Motor neuron (in vitro differentiated cells): ENCODE data around the gene ZFYVE28. TPM values are rescaled to one million over a fixed set of nuclear protein-coding genes. Genes with fewer than 3 reads are reported as not detected.
A peak's percentile ranks its signal among the peaks of the same experiment; 100 is the strongest.

ENCODE experiments used
- ATAC-seq, 8 experiments: fragments of 200-7000 bp; cut with Tn5 transposase; replicated peaks in 6 of 8; 2 replicates each; pipeline ENCODE4 v1.8.0; 2021; ENCODE audit warnings: mild to moderate bottlenecking in 8 of 8, moderate library complexity in 8 of 8
- H3K27ac ChIP-seq, 2 donors: fragments of 250-450 bp; sonication (Bioruptor Pico); 2 replicates each; pipeline ENCODE4 v1.9.0; 2021; ENCODE audit warnings: antibody characterized with exemption in 2 of 2, mild to moderate bottlenecking in 2 of 2, moderate library complexity in 1 of 2
- H3K4me1 ChIP-seq, 2 donors: fragments of 250-450 bp; sonication (Bioruptor Pico); replicated peaks in 1 of 2; 2 replicates each; pipeline ENCODE4 v1.6.1; 2021; ENCODE audit warnings: antibody characterized with exemption in 2 of 2, mild to moderate bottlenecking in 2 of 2, moderate library complexity in 1 of 2
- H3K4me3 ChIP-seq, 5 donors: fragments of 250-450 bp; sonication (Bioruptor Pico); 2 replicates each; pipeline ENCODE4 v1.9.0; 2021; ENCODE audit warnings: antibody characterized with exemption in 5 of 5, mild to moderate bottlenecking in 5 of 5, moderate library complexity in 4 of 5
- WGBS, 10 experiments: fragments of 450-650 bp; shearing (Covaris generic); methylation state at CpG; one replicate each; pipeline ENCODE4 v1.0.0; 2022; 5-methylcytosine and 5-hydroxymethylcytosine counted together
- in situ Hi-C, 9 experiments: fragments of 400-800 bp; cut with MboI; loops; one replicate each; pipeline ENCODE4 v1.15.0; 2021; ENCODE audit warnings: low sequenced_read_pairs in 9 of 9, low pct_unique_long_range_greater_than_20kb in 2 of 9; ENCODE audit not compliant: unreplicated experiment in 9 of 9
- total RNA-seq, 8 experiments: library from RNA; unstranded; fragments of 300-600 nt; gene quantifications; 2 replicates each; pipeline versions ENCODE4 v1.2.3 to v1.2.4, GENCODE V29; 2022

The ZFYVE28 gene
- total RNA-seq, 8 experiments from 2014 or later = 1.1 to 8.2 (median 4.3) TPM

GRCh38 chr4:2409381-2409783, 9.1 kb downstream of the ZFYVE28 start:
- Histone ChIP-seq H3K4me3 (no peak overlapping the region), H3K4me1 (peaks cover 3 to 7% of the 10 kb centered on the region in 2 donors), H3K27ac (no peak overlapping the region)
- WGBS, 10 experiments = no CpG with 5 or more reads among the region's 14 CpGs
- in situ Hi-C loops = loop anchor here in 1 of 9 experiments (25.0 kb wide), 1 partner anchor 172 kb away; the partner anchor contains the start of genes HAUS3 and POLN
- ATAC-seq = no peak

GRCh38 chr4:2408976-2409375, 9.5 kb downstream of the ZFYVE28 start:
- WGBS, 10 experiments = 96 to 100% methylated on average over 4 of the region's 10 CpGs; no CpG with 5 or more reads in 8 of the 10 experiments
- no peak overlapping the region for H3K4me3 ChIP-seq
- ATAC-seq = no peak
- H3K4me1 ChIP-seq = peaks cover 3 to 7% of the 10 kb centered on the region in 2 donors
- in situ Hi-C loops = loop anchor here in 1 of 9 experiments (25.0 kb wide), 1 partner anchor 172 kb away; the partner anchor contains the start of genes HAUS3 and POLN
- no peak overlapping the region for H3K27ac ChIP-seq

GRCh38 chr4:2408401-2408958, 10.0 kb downstream of the ZFYVE28 start:
- whole genome bisulfite sequencing, 10 experiments = 7 to 96% (median 54%) methylated on average over 2 to 4 of the region's 15 CpGs; no CpG with 5 or more reads in 6 of the 10 experiments
- ATAC-seq = peak in 1 of 8 experiments; percentile 6
- in situ Hi-C loops = loop anchor here in 1 of 9 experiments (25.0 kb wide), 1 partner anchor 171 kb away; the partner anchor contains the start of genes HAUS3 and POLN
- Histone ChIP-seq H3K27ac (no peak overlapping the region), H3K4me3 (no peak overlapping the region), H3K4me1 (peaks cover 3 to 6% of the 10 kb centered on the region in 2 donors)

- H3K4me3 ChIP-seq = no peak overlapping the region
- H3K4me1 ChIP-seq = peaks cover 2 to 5% of the 10 kb centered on the region in 2 donors
- WGBS, 10 experiments = 100% methylated on average over 2 of the region's 3 CpGs; no CpG with 5 or more reads in 9 of the 10 experiments
- in situ Hi-C loops = loop anchor here in 1 of 9 experiments (25.0 kb wide), 1 partner anchor 171 kb away; the partner anchor contains the start of genes HAUS3 and POLN
- H3K27ac ChIP-seq = no peak overlapping the region
- no peak for ATAC-seq
Measured at GRCh38 chr4:2407991-2408342, 10.5 kb downstream of the ZFYVE28 start.

- peaks cover 10 to 14% of the 10 kb centered on the region in 2 donors for H3K4me1 ChIP-seq
- in situ Hi-C loops = loop anchor here in 1 of 9 experiments (25.0 kb wide), 1 partner anchor 170 kb away; the partner anchor contains the start of genes HAUS3 and POLN
- WGBS, 10 experiments = 41 to 100% (median 60%) methylated on average over 1 to 6 of the region's 7 CpGs; no CpG with 5 or more reads in 3 of the 10 experiments
- H3K4me3 ChIP-seq = no peak overlapping the region
- H3K27ac ChIP-seq = no peak overlapping the region
- ATAC-seq = no peak
Measured at GRCh38 chr4:2406920-2407319, 11.5 kb downstream of the ZFYVE28 start.

- 74 to 100% (median 81%) methylated on average over 1 to 8 of the region's 10 CpGs for WGBS, 10 experiments
- in situ Hi-C loops = loop anchor here in 1 of 9 experiments (25.0 kb wide), 1 partner anchor 169 kb away; the partner anchor contains the start of genes HAUS3 and POLN
- Histone ChIP-seq H3K27ac (no peak overlapping the region), H3K4me1 (peaks cover 14 to 19% of the 10 kb centered on the region in 2 donors), H3K4me3 (no peak overlapping the region)
- no peak for ATAC-seq
Measured at GRCh38 chr4:2406406-2406805, 12.0 kb downstream of the ZFYVE28 start.

GRCh38 chr4:2402941-2403340, 15.5 kb downstream of the ZFYVE28 start:
- H3K27ac ChIP-seq = no peak overlapping the region
- in situ Hi-C loops = loop anchor here in 1 of 9 experiments (25.0 kb wide), 1 partner anchor 166 kb away; the partner anchor contains the start of genes HAUS3 and POLN

GRCh38 chr4:2402048-2402842, 16.2 kb downstream of the ZFYVE28 start:
- peak overlapping the region in 4 of 5 donors; percentile 4 to 29 (median 6) for H3K4me3 ChIP-seq
- WGBS, 10 experiments = 0 to 31% (median 20%) methylated on average over 1 to 11 of the region's 27 CpGs; no CpG with 5 or more reads in 5 of the 10 experiments
- in situ Hi-C loops = loop anchor here in 1 of 9 experiments (25.0 kb wide), 1 partner anchor 165 kb away; the partner anchor contains the start of genes HAUS3 and POLN
- H3K27ac ChIP-seq = peak overlapping the region in 1 of 2 donors; percentile 17
- peak; percentile 92 to 98 (median 94) for ATAC-seq
- H3K4me1 ChIP-seq = peaks cover 14 to 19% of the 10 kb centered on the region in 2 donors

More at GRCh38 chr4:2402941-2403340, 15.5 kb downstream of the ZFYVE28 start:
- 23 to 100% (median 29%) methylated on average over 1 to 5 of the region's 7 CpGs; no CpG with 5 or more reads in 6 of the 10 experiments for WGBS, 10 experiments
- Histone ChIP-seq H3K4me3 (no peak overlapping the region), H3K4me1 (peaks cover 14 to 19% of the 10 kb centered on the region in 2 donors)
- ATAC-seq = no peak

GRCh38 chr4:2401610-2401983, 16.8 kb downstream of the ZFYVE28 start:
- in situ Hi-C loops = loop anchor here in 1 of 9 experiments (25.0 kb wide), 1 partner anchor 164 kb away; the partner anchor contains the start of genes HAUS3 and POLN
- WGBS, 10 experiments = 0 to 78% (median 47%) methylated on average over 1 to 9 of the region's 15 CpGs; no CpG with 5 or more reads in 5 of the 10 experiments
- ATAC-seq = no peak
- Histone ChIP-seq H3K4me1 (peaks cover 14 to 19% of the 10 kb centered on the region in 2 donors), H3K4me3 (peak overlapping the region in 3 of 5 donors; percentile 0 to 29 (median 5)), H3K27ac (peak overlapping the region in 1 of 2 donors; percentile 17)

GRCh38 chr4:2400841-2401609, 17.4 kb downstream of the ZFYVE28 start:
- Histone ChIP-seq H3K4me1 (peaks cover 14 to 19% of the 10 kb centered on the region in 2 donors), H3K27ac (no peak overlapping the region), H3K4me3 (no peak overlapping the region)
- ATAC-seq = no peak
- in situ Hi-C loops = loop anchor here in 1 of 9 experiments (25.0 kb wide), 1 partner anchor 164 kb away; the partner anchor contains the start of genes HAUS3 and POLN
- 60 to 100% (median 86%) methylated on average over 1 to 5 of the region's 15 CpGs; no CpG with 5 or more reads in 6 of the 10 experiments for WGBS, 10 experiments

- Histone ChIP-seq H3K4me1 (peaks cover 14 to 19% of the 10 kb centered on the region in 2 donors), H3K4me3 (no peak overlapping the region), H3K27ac (no peak overlapping the region)
- in situ Hi-C loops = loop anchor here in 1 of 9 experiments (25.0 kb wide), 1 partner anchor 162 kb away; the partner anchor contains the start of genes HAUS3 and POLN
- ATAC-seq = no peak
- WGBS, 10 experiments = 63 to 100% (median 85%) methylated on average over 1 to 6 of the region's 28 CpGs; no CpG with 5 or more reads in 2 of the 10 experiments
Measured at GRCh38 chr4:2399631-2400190, 18.7 kb downstream of the ZFYVE28 start.
